Stimulated activated CD8-positive, alpha-beta memory T cell treated with anti-CD3 and anti-CD28 coated beads, Interleukin-2, amount 100 ng/mL, for 1 hour (primary cell): ENCODE data around the gene DUOXA2.

ENCODE experiments used
- DNase-seq, 2 donors: peaks; one replicate each; pipeline ENCODE4 v3.0.0-alpha.2; 2020; ENCODE audit warnings: low read depth in 2 of 2

DUOXA2 gene

DNA sequence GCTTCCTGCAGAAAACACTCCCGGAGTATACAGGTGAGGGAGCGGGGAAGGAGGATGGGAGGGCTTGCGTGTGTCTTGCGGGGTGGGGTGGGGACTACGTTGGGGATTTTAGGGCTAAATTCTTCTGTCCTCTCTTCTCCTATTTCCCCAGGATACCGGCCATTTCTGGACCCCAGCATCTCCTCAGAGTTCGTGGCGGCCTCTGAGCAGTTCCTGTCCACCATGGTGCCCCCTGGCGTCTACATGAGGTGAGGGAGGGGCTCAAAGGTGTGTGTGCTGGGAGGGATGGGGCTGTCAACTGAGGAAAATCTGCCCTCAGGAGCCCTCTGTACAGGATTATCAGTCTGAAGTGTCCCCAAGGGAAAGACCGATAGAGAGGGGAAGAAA is 22.2 kb downstream of the DUOXA2 start:
- no peak for DNase-seq

DNA sequence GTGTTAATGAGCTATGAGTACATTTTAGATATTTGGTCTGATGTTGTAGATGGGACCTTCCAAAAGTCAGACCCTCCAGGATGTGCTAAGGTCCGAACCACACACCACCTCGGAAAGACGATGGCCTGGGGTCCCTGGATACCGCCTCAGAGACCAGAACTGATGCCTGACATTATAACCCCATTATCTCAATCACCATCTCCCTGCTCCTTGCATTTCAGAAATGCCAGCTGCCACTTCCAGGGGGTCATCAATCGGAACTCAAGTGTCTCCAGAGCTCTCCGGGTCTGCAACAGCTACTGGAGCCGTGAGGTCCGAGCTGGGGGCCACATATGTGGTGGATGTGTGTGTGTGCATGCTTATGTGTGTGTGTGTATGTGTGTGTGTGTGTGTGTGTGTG is 23.6 kb downstream of the DUOXA2 start:
- no peak for DNase-seq

DNA sequence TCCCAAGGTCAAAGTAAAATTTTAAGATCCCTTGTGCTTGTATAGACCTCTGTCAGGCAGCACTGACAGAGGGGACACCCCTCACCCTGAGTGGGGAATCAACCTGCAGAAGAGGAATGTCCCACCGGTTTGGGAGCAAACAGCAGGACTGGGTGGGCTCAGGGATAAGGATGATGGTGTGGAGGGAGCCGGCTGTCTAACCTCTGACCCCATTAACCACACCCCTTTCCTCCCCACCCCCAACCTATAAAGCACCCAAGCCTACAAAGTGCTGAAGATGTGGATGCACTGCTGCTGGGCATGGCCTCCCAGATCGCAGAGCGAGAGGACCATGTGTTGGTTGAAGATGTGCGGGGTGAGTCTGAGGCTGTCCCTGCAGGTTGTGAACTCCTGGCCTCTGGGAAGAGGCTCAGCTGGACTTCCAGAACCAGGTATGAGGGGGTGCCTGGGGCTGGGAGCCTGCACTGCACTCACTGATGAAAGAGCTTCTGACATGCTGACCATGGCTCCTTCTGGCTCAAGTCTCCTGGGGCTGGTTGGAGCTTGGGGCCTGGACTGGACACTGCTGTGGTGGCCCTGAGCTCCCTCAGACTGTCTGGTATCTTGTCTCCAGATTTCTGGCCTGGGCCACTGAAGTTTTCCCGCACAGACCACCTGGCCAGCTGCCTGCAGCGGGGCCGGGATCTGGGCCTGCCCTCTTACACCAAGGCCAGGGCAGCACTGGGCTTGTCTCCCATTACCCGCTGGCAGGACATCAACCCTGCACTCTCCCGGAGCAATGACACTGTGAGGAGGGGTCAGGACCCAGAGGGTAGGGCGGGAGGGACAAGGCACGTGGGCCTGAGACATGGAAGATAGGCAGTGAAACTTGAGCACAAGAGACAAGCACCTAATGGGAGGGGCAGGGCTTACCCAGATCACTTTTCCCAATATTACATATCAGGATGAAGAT is 25.0 kb downstream of the DUOXA2 start:
- DNase-seq = no peak

DNA sequence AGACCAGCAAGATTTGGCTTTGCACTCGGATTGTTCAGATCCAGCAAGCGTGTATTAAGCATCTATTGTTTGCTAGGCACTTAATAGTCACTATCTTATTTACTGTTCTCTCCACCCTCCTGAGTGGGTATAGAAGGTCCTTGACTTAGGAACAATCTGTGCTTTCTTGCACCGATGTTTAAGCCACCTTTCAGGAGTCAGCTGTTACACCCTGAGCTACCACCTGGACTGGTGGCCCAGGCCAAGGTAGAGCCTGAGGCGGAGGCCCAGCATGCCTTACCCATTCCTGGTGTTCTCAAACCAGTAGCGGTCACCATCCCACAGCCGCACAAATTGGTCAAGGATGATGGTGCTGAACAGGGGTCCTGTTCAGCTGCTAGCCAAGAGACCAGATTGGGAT is 25.6 kb downstream of the DUOXA2 start:
- DNase-seq = no peak

DNA sequence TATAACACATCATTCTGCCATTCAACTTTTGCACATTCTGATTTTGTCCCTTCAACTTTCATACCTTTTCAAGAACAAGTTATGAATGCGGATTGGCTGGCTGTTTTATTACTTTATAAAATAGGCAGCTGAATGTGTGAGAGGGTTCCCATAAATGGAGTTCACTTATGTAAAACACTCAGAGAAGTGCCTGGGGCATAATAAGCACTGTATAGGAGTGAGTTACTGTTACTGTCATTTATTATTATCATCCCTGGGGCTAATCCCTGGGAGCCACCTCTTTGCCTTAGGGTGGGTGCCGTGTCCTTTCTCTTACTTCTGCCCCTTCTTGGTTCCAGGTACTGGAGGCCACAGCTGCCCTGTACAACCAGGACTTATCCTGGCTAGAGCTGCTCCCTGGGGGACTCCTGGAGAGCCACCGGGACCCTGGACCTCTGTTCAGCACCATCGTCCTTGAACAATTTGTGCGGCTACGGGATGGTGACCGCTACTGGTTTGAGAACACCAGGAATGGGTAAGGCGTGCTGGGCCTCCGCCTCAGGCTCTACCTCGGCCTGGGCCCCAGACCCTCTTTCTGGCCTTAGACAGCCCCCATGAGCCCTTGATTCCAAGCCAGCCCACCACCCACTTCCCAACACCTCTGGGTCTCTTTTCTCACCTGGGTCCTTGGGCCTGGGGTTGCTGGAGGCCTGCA is 26.6 kb downstream of the DUOXA2 start:
- DNase-seq = no peak

DNA sequence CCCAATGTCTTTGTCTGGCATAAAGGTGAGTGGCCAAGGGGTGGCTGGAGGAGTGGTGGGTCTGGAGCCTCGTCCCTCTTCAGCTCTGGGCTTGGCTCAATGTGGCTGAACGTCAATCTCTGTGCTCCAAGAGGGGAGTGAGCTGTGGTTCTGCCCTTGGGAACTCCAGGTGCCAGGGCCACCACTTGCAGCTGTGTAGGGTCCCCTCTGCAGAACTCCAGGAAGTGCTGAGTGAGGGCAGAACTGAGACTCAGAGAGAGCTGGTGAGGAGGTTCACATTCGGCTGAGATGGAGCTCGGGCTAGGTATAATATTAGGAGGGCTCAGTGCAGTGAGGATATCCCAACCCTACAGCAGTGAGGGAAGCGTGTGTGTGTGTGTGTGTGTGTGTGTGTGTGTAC is 27.3 kb downstream of the DUOXA2 start:
- DNase-seq = no peak

DNA sequence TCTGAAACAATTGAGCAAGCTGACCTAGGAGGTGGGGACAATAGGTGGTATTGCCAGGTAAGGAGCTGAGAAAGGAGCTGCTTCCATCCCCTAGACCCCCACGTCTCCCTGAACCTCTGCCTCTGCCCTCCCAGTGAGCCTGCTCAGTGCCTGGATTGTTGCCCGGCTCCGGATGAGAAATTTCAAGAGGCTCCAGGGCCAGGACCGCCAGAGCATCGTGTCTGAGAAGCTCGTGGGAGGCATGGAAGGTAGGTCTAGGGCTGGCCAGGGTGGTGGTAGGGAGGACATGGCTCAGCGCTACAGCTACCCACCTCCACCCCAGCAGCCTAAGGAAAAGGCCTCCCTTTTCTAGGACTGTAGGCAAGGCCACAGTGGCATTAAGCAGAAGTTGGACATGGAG is 28.9 kb downstream of the DUOXA2 start:
- DNase-seq = no peak

DNA sequence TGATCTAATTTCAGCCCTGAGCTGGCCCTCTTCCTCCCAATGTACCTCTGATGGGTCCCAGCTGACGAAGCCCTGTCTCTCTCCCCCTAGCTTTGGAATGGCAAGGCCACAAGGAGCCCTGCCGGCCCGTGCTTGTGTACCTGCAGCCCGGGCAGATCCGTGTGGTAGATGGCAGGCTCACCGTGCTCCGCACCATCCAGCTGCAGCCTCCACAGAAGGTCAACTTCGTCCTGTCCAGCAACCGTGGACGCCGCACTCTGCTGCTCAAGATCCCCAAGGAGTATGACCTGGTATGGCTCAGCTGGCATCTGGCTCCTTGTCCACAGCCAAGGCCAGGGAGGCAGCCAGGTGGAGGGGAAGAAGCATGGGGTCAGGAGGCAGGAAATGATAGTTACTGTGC is 29.8 kb downstream of the DUOXA2 start:
- DNase-seq = no peak

DNA sequence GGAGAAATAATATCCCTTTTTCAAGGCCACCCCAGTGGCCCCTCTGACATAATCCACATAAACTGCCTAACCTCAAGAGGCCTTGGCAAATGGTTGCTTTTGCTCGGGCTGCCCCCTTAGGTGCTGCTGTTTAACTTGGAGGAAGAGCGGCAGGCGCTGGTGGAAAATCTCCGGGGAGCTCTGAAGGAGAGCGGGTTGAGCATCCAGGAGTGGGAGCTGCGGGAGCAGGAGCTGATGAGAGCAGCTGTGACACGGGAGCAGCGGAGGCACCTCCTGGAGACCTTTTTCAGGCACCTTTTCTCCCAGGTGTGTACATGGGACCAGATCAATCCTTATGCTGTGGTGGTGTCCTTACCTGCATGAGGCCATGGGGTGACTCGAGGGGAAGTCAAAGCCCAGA is 30.6 kb downstream of the DUOXA2 start:
- no peak for DNase-seq

DNA sequence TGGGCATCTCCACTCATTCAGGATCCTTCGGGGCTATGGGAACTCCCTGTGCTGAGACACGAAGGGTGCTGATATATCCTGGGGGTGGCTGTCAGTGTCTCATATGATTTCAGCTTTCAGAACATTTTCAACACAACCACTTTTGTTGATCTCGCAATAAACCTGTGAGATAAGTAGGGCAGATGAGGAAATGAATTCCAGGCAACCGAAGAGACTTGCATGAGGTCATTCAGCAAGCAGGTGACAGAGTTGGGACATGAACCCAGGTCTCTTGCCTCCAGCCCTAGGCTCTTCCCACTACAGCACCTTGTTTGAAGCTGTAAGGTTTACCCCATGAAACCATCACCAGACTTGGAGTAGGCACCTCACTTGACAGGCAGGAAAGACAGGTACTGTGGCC is 32.3 kb downstream of the DUOXA2 start:
- no peak for DNase-seq

DNA sequence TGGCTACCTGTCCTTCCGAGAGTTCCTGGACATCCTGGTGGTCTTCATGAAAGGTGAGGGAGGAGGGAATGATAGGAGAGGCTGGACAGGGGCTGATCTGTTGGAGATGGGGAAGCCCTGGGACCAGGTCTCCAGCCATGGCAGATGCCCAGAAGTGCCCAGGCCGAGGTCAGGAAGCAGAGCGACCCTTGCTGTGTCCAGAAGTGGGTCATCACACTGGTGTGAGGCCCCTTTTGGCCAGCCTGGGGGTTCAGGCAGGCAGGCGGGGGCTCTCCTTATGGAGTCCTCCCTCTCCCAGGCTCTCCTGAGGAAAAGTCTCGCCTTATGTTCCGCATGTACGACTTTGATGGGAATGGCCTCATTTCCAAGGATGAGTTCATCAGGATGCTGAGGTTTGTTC is 33.5 kb downstream of the DUOXA2 start:
- DNase-seq = no peak

DNA sequence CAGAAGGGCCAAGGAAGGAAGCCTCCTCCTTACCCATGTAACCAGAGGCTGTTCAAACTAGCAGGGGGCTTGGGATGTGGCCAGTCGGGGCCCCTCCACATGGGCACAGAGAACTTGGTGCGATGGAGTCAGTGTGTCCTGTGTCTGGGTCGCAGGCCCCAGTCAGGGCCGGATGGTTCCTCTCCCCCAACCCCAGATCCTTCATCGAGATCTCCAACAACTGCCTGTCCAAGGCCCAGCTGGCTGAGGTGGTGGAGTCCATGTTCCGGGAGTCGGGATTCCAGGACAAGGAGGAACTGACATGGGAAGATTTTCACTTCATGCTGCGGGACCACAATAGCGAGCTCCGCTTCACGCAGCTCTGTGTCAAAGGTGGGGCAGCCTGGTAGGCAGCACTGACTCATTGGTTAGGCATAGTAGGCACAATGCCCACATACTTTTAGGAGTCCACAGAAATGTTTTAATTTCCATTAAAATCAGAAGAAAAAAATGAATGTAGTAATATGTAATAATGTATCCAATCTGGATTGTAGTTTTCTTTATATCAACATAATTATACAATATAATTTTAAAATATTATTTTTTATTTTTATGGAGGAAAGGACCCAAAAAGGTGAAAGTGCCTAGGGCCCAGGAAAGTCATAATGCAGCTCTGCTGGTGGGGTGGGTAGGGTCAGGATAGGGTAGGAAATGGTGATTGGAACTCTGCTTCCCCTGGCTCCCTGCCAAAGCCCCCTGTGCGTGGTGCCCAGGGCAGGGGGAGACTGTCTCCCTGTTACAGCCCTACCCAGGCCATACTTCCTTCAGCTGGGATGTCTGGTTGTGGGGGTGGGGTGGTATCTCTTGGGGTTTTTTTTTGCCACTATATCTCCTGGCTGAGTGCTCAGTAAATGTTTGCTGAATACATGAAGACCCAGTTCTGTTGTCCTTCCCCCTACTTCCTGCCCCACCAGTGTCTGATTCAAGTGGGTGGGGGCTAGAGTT is 34.2 kb downstream of the DUOXA2 start:
- DNase-seq = no peak

DNA sequence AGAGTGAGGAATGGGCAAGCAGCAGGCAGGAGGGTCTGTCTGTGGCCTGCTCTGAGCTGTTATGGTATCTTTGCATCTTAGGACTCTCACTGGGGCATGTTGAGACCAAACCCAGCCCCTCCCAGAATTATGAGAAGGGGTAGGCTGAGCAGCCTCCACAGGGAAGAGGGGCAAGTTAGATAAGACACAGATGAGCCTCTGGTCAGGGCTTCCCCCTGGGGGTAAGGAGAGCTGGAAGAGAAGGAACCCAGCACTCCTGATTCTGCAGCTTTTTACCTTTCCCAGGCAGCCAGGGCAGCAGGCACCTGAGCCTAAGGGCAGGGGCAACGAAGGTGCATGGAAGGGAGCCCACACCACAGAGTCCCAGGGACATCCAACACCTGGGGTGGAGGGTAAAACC is 34.9 kb downstream of the DUOXA2 start:
- no peak for DNase-seq

DNA sequence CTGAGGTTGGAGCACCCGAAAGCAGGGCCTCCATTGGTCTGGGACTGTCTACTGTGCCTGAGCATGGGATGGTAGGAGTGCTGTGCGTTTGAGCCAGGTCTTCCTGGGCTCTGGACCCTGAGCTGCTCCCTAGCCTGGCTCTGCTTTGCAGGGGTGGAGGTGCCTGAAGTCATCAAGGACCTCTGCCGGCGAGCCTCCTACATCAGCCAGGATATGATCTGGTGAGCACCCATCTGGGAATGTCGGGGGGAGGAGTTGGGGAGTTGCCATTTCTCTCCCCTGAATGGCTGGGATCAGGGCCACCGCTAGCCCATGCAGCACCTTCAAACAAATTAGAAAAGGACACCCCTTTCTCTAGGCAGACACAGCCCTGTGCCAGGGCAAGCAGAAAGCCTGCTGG is 36.4 kb downstream of the DUOXA2 start:
- DNase-seq = no peak

DNA sequence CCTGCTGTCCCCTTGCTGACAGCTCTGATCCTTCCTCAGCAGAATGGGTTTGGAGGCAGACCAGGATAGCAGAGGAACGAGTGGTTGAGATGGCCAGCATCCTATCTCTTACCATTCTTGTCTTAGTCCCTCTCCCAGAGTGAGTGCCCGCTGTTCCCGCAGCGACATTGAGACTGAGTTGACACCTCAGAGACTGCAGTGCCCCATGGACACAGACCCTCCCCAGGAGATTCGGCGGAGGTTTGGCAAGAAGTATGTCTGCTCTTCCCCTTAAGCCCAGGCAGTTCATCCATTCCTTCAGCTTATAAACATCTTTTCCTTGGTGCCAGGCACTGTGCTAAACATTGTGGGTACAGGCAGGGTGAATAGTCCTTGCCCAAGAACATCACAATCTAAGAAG is 36.9 kb downstream of the DUOXA2 start:
- no peak for DNase-seq

DNA sequence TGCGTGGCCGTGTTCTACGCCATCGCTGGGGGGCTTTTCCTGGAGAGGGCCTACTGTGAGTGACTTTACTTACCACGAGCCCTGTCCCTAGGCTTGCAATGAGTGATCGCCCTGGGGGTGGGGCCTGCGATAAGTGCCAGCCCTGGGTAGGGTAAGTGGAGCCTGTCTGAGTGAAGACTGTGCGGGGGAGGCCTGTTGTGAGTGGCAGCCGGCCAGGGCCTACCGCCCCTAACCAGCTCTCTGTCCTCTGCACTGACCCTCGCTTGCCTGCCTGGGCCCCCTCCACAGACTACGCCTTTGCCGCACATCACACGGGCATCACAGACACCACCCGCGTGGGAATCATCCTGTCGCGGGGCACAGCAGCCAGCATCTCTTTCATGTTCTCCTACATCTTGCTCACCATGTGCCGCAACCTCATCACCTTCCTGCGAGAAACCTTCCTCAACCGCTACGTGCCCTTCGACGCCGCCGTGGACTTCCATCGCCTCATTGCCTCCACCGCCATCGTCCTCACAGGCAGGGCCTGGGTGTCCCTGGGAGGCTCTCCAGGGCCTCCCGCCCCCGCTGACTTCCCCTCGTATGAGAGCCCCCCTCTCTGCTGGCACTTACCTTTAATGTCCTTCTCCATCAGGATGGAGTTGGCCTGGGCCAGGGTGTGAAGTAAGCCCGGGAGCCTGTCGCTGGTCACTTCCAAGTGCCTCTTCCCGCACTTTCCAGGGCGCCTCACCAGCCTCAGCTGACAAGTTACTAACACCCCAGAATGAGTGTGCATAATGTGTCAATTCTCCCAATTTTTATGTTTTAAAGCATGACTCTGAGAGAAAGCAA is 38.1 kb downstream of the DUOXA2 start:
- no peak for DNase-seq

DNA sequence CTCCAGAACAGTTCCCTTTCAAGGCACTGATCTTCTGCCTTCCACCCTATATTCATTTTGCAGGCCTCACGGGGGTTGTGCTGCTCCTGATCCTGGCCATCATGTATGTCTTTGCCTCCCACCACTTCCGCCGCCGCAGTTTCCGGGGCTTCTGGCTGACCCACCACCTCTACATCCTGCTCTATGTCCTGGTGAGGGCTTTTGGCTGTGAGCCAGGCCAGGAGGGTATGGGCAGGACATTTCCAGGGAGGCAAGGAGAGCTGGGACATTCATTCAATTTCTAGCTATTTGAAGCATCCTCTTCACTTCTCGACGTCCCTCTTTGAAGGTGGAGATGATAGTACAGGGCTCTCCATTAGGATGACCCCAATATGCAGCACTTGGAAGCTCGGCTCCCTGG is 41.6 kb downstream of the DUOXA2 start:
- DNase-seq = no peak

DNA sequence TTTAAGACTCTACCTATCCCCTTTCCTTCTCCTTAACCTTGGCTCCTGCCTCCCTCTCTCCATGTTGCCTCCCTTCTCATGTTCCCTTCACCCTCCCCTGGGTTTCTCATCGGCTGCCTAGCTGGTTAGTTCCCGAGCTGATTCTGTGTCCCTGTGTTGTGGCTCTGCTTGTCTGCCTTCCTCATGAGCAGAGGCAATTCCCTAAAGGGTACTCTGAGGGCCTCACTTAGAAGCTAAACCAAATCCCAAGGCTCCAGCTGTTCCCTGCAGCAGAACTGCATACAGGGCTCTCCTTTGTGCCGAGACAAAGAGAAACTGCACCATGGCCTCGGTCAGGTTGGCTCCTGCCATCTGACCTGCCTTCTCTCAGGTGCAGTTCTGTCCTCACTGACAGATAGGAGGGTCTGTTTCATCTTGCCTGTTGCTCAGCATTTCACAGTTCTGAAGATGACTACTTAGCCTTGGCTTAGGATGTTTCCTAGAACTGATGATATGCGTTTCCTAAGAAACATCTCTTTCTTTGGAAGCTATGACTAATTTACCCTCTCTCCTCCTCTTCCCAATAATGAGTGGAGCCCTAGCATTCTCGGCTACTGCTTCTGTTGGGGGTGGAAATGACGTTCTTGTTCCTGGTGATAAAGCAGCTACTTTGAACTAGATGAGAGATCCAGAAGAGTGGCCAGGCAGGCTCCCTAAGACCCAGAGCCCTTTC is 42.8 kb downstream of the DUOXA2 start:
- DNase-seq = no peak

DNA sequence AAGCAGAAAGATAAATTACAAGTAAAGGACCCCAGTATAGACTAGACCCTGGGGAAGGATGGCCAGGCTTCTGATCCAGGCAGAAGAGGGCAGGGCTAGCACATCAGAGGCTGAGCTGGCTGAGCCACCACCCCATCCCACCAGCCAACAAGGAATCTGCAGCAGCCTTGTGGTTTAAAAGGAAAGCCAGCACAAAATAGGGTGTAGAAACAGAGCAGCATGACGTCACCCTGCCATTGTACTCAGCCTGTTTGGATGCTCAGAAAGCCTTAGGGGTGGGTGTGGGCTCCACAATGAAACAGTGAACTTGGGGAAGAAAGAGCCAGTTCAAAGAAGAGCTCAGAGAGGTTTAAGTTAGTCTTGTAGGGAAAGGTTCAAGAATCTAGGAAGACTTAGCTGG is 43.8 kb downstream of the DUOXA2 start:
- no peak for DNase-seq

DNA sequence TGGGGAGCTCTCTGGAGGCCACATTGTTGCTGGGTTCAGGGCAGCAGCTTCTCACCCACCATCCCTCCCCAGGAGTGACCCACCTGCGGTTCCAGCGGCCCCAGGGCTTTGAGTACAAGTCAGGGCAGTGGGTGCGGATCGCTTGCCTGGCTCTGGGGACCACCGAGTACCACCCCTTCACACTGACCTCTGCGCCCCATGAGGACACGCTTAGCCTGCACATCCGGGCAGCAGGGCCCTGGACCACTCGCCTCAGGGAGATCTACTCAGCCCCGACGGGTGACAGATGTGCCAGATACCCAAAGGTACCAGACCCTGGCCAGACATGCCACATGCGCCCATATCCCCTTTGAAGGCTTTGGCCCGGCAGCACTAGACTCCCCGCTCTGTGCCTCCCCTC is 47.5 kb downstream of the DUOXA2 start:
- no peak for DNase-seq
